ENCODE measurements around the gene TACR2. TPM values are rescaled to one million over a fixed set of nuclear protein-coding genes. Genes with fewer than 3 reads are reported as not detected.

TACR2 gene
- total and polyA plus RNA-seq, 2 experiments from 2014 or later, result not detected

DNA sequence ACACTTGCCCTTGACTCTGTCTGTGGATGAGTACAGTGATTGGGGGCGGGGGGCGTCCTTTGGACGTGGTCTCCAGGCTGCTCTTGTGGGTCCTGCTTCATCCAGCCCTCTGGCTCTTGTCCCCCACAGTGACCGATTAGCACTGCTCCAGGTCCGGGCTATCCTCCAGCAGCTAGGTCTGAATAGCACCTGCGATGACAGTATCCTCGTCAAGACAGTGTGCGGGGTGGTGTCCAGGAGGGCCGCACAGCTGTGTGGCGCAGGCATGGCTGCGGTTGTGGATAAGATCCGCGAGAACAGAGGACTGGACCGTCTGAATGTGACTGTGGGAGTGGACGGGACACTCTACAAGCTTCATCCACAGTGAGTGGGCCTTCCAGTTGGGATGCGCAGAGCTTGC is 18.3 kb downstream of the TACR2 start:
- Mint-ChIP-seq H3K36me3 (ENCODE audit: low read depth) (peaks cover 80% of the 10 kb centered on the region), H3K9me3 (no peaks in the 10 kb centered on the region), H3K4me1 (no peaks in the 10 kb centered on the region), H3K4me3 (no peak overlapping the region), H3K27me3 (ENCODE audit: insufficient read depth, low read depth, poor library complexity) (peaks cover 4% of the 10 kb centered on the region), H3K27ac (no peak overlapping the region)
- H4K20me1 ChIP-seq (replicated peaks; ENCODE audit: insufficient read depth), result peaks cover 3% of the 10 kb centered on the region
- TF ChIP-seq CREB1 (CRISPR knock-in tag; IDR thresholded peaks at IDR 0.05; ENCODE audit: low read depth) (no peak), EZH2 (IDR thresholded peaks at IDR 0.05; ENCODE audit: low read depth, unreplicated experiment) (no peak), ZNF331 (CRISPR knock-in tag; IDR thresholded peaks at IDR 0.05; ENCODE audit: low read depth) (no peak), EZH2phosphoT487 (IDR thresholded peaks at IDR 0.05; ENCODE audit: unreplicated experiment) (no peak), ZNF114 (CRISPR knock-in tag; IDR thresholded peaks at IDR 0.05) (no peak)
- TF ChIP-seq, protein P1, sequence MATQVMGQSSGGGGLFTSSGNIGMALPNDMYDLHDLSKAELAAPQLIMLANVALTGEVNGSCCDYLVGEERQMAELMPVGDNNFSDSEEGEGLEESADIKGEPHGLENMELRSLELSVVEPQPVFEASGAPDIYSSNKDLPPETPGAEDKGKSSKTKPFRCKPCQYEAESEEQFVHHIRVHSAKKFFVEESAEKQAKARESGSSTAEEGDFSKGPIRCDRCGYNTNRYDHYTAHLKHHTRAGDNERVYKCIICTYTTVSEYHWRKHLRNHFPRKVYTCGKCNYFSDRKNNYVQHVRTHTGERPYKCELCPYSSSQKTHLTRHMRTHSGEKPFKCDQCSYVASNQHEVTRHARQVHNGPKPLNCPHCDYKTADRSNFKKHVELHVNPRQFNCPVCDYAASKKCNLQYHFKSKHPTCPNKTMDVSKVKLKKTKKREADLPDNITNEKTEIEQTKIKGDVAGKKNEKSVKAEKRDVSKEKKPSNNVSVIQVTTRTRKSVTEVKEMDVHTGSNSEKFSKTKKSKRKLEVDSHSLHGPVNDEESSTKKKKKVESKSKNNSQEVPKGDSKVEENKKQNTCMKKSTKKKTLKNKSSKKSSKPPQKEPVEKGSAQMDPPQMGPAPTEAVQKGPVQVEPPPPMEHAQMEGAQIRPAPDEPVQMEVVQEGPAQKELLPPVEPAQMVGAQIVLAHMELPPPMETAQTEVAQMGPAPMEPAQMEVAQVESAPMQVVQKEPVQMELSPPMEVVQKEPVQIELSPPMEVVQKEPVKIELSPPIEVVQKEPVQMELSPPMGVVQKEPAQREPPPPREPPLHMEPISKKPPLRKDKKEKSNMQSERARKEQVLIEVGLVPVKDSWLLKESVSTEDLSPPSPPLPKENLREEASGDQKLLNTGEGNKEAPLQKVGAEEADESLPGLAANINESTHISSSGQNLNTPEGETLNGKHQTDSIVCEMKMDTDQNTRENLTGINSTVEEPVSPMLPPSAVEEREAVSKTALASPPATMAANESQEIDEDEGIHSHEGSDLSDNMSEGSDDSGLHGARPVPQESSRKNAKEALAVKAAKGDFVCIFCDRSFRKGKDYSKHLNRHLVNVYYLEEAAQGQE (IDR thresholded peaks at IDR 0.05; ENCODE audit: unreplicated experiment), result no peak
- TF ChIP-seq, protein P2, sequence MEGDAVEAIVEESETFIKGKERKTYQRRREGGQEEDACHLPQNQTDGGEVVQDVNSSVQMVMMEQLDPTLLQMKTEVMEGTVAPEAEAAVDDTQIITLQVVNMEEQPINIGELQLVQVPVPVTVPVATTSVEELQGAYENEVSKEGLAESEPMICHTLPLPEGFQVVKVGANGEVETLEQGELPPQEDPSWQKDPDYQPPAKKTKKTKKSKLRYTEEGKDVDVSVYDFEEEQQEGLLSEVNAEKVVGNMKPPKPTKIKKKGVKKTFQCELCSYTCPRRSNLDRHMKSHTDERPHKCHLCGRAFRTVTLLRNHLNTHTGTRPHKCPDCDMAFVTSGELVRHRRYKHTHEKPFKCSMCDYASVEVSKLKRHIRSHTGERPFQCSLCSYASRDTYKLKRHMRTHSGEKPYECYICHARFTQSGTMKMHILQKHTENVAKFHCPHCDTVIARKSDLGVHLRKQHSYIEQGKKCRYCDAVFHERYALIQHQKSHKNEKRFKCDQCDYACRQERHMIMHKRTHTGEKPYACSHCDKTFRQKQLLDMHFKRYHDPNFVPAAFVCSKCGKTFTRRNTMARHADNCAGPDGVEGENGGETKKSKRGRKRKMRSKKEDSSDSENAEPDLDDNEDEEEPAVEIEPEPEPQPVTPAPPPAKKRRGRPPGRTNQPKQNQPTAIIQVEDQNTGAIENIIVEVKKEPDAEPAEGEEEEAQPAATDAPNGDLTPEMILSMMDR (conservative IDR thresholded peaks at IDR 0.05; ENCODE audit: low read depth in 2 of 2), result no peak
- TF ChIP-seq, protein P3, sequence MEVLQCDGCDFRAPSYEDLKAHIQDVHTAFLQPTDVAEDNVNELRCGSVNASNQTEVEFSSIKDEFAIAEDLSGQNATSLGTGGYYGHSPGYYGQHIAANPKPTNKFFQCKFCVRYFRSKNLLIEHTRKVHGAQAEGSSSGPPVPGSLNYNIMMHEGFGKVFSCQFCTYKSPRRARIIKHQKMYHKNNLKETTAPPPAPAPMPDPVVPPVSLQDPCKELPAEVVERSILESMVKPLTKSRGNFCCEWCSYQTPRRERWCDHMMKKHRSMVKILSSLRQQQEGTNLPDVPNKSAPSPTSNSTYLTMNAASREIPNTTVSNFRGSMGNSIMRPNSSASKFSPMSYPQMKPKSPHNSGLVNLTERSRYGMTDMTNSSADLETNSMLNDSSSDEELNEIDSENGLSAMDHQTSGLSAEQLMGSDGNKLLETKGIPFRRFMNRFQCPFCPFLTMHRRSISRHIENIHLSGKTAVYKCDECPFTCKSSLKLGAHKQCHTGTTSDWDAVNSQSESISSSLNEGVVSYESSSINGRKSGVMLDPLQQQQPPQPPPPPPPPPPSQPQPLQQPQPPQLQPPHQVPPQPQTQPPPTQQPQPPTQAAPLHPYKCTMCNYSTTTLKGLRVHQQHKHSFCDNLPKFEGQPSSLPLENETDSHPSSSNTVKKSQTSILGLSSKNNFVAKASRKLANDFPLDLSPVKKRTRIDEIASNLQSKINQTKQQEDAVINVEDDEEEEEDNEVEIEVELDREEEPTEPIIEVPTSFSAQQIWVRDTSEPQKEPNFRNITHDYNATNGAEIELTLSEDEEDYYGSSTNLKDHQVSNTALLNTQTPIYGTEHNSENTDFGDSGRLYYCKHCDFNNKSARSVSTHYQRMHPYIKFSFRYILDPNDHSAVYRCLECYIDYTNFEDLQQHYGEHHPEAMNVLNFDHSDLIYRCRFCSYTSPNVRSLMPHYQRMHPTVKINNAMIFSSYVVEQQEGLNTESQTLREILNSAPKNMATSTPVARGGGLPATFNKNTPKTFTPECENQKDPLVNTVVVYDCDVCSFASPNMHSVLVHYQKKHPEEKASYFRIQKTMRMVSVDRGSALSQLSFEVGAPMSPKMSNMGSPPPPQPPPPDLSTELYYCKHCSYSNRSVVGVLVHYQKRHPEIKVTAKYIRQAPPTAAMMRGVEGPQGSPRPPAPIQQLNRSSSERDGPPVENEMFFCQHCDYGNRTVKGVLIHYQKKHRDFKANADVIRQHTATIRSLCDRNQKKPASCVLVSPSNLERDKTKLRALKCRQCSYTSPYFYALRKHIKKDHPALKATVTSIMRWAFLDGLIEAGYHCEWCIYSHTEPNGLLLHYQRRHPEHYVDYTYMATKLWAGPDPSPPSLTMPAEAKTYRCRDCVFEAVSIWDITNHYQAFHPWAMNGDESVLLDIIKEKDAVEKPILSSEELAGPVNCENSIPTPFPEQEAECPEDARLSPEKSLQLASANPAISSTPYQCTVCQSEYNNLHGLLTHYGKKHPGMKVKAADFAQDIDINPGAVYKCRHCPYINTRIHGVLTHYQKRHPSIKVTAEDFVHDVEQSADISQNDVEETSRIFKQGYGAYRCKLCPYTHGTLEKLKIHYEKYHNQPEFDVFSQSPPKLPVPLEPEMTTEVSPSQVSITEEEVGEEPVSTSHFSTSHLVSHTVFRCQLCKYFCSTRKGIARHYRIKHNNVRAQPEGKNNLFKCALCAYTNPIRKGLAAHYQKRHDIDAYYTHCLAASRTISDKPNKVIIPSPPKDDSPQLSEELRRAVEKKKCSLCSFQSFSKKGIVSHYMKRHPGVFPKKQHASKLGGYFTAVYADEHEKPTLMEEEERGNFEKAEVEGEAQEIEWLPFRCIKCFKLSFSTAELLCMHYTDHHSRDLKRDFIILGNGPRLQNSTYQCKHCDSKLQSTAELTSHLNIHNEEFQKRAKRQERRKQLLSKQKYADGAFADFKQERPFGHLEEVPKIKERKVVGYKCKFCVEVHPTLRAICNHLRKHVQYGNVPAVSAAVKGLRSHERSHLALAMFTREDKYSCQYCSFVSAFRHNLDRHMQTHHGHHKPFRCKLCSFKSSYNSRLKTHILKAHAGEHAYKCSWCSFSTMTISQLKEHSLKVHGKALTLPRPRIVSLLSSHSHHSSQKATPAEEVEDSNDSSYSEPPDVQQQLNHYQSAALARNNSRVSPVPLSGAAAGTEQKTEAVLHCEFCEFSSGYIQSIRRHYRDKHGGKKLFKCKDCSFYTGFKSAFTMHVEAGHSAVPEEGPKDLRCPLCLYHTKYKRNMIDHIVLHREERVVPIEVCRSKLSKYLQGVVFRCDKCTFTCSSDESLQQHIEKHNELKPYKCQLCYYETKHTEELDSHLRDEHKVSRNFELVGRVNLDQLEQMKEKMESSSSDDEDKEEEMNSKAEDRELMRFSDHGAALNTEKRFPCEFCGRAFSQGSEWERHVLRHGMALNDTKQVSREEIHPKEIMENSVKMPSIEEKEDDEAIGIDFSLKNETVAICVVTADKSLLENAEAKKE (CRISPR knock-in tag; IDR thresholded peaks at IDR 0.05), result no peak
- H3K4me1 ChIP-seq (ENCODE audit: insufficient read depth), result no peaks in the 10 kb centered on the region
- peaks cover 5% of the 10 kb centered on the region; the same call in 1 of the 2 replicates for H3K79me2 ChIP-seq (replicated peaks; ENCODE audit: insufficient read depth)
- H3K9me2 ChIP-seq (ENCODE audit: insufficient read depth), result no peaks in the 10 kb centered on the region
- H3K27ac ChIP-seq (ENCODE audit: low read depth), result no peak overlapping the region
- ATAC-seq (no peak), DNase-seq (ENCODE audit: low spot score) (no peak)
- H3K27me3 ChIP-seq (ENCODE audit: insufficient read depth), result no peaks in the 10 kb centered on the region
- no peak overlapping the region for H3K4me3 ChIP-seq
- H3K4me2 ChIP-seq, result no peak overlapping the region
- H2AFZ ChIP-seq, result no peak overlapping the region
- H3K36me3 ChIP-seq (ENCODE audit: insufficient read depth), result peaks cover 60% of the 10 kb centered on the region
- H3F3A ChIP-seq (replicated peaks; ENCODE audit: low read depth), result peaks cover 7% of the 10 kb centered on the region; the same call in 1 of the 2 replicates

Measured in GM23338 (cell line).